Endothelial cell of umbilical vein (primary cell): ENCODE data around the gene MACROD2. TPM values are rescaled to one million over a fixed set of nuclear protein-coding genes. Genes with fewer than 3 reads are reported as not detected.

Source experiments
- BruUV-seq: library from RNA; stranded (reverse); fragments of 400-500 nt; replicated peaks from 2 replicates; lab custom pipeline; 2021; lab: Mats Ljungman, UMichigan
- CTCF ChIA-PET: fragments of 300-600, 350-600 bp; sonication (Branson Sonifier 250); formaldehyde crosslinking; loops from one replicate; lab custom pipeline; 2021; ENCODE audit warnings: antibody characterized with exemption, inconsistent platforms; lab: Charles Lee
- POLR2A ChIA-PET: fragments of 300-600, 350-600 bp; sonication (Branson Sonifier 250); formaldehyde crosslinking; loops from one replicate; lab custom pipeline; 2021; ENCODE audit warnings: antibody characterized with exemption, inconsistent platforms; lab: Charles Lee
- DNase-seq: peaks from one replicate; pipeline ENCODE4 v3.0.0-alpha.2; 2011; ENCODE audit warnings: low read depth, low spot score
- FAIRE-seq: peaks from 2 replicates; lab custom pipeline; 2011; peaks lifted over from hg19 to GRCh38; lab: Jason Lieb, UNC
- H2AFZ ChIP-seq: 2 replicates; pipeline ENCODE4 v1.6.0; 2012; ENCODE audit warnings: low read depth, low read length, control low read depth, inconsistent platforms
- H3K27ac ChIP-seq: 2 replicates; pipeline ENCODE4 v1.5.1; 2011; ENCODE audit warnings: low read depth, mild to moderate bottlenecking, control low read depth, low read length, moderate library complexity; ENCODE audit not compliant: insufficient read depth
- H3K27me3 ChIP-seq, 2 experiments: 2 replicates each; pipeline versions ENCODE4 v1.6.0 to v1.6.1; 2011; ENCODE audit warnings: low read length in 2 of 2, mixed read lengths in 1 of 2; ENCODE audit not compliant: control insufficient read depth in 2 of 2, insufficient read depth in 2 of 2
- H3K36me3 ChIP-seq, 2 experiments: 2 replicates in 1 of 2; 3 replicates in 1 of 2; pipeline ENCODE4 v1.5.1; 2011; ENCODE audit warnings: low read length in 2 of 2, mild to moderate bottlenecking in 1 of 2, moderate library complexity in 1 of 2; ENCODE audit not compliant: control insufficient read depth in 2 of 2, insufficient read depth in 2 of 2; ENCODE audit errors: extremely low read depth in 1 of 2
- H3K4me1 ChIP-seq: 3 replicates; pipeline ENCODE4 v1.5.1; 2011; ENCODE audit warnings: mild to moderate bottlenecking, low read length; ENCODE audit not compliant: control insufficient read depth, insufficient read depth; ENCODE audit errors: extremely low read depth
- H3K4me2 ChIP-seq: 2 replicates; pipeline ENCODE4 v1.6.1; 2011; ENCODE audit warnings: low read length, control low read depth, mixed read lengths; ENCODE audit not compliant: insufficient read depth
- H3K4me3 ChIP-seq, 3 experiments: fragments of 200-600 bp in 1 of 3; sonication (generic), shearing (Covaris generic) in 1 of 3; replicated peaks in 1 of 3; 2 replicates each; pipeline ENCODE4 v1.5.1; 2011 to 2016; ENCODE audit warnings: control low read depth in 3 of 3, low read length in 3 of 3, mild to moderate bottlenecking in 2 of 3, inconsistent platforms in 1 of 3, low read depth in 1 of 3, moderate library complexity in 1 of 3; ENCODE audit not compliant: insufficient read depth in 1 of 3
- H3K79me2 ChIP-seq: 2 replicates; pipeline ENCODE4 v1.6.0; 2012; ENCODE audit warnings: low read length, inconsistent platforms; ENCODE audit not compliant: control insufficient read depth, insufficient read depth
- H3K9ac ChIP-seq: replicated peaks from 2 replicates; pipeline ENCODE3; 2011; ENCODE audit warnings: low read length, control low read depth; ENCODE audit not compliant: insufficient read depth; ENCODE audit errors: extremely low read depth
- H3K9me1 ChIP-seq: replicated peaks from 3 replicates; pipeline ENCODE4 v1.6.0; 2011; ENCODE audit warnings: mild to moderate bottlenecking, low read length; ENCODE audit not compliant: control insufficient read depth, insufficient read depth; ENCODE audit errors: extremely low read depth
- H3K9me3 ChIP-seq: replicated peaks from 2 replicates; pipeline ENCODE4 v1.5.1; 2012; ENCODE audit warnings: low read length, inconsistent platforms; ENCODE audit not compliant: control insufficient read depth, insufficient read depth
- H4K20me1 ChIP-seq: replicated peaks from 2 replicates; pipeline ENCODE3; 2011; ENCODE audit warnings: mild to moderate bottlenecking, low read length; ENCODE audit not compliant: control insufficient read depth, insufficient read depth; ENCODE audit errors: extremely low read depth
- EZH2 ChIP-seq: IDR thresholded peaks from 2 replicates; pipeline ENCODE4 v1.6.1; 2012; ENCODE audit warnings: borderline replicate concordance, low read depth, mild to moderate bottlenecking, moderate library complexity, low read length, inconsistent platforms; ENCODE audit not compliant: severe bottlenecking
- FOS ChIP-seq: IDR thresholded peaks from 2 replicates; pipeline ENCODE4 v1.6.1; 2011; ENCODE audit warnings: mild to moderate bottlenecking, low read length, moderate library complexity, borderline replicate concordance; ENCODE audit not compliant: insufficient read depth
- GATA2 ChIP-seq: IDR thresholded peaks from 2 replicates; pipeline ENCODE4 v1.7.0; 2011; ENCODE audit warnings: low read depth, mild to moderate bottlenecking, moderate library complexity, mixed read lengths, low read length; ENCODE audit not compliant: insufficient read length, insufficient read depth
- JUN ChIP-seq: IDR thresholded peaks from 2 replicates; pipeline ENCODE4 v1.6.1; 2011; ENCODE audit warnings: borderline replicate concordance, low read depth; ENCODE audit not compliant: insufficient read length, insufficient read depth
- MYC ChIP-seq: IDR thresholded peaks from one replicate; pipeline ENCODE4 v1.6.1; 2011; ENCODE audit warnings: mild to moderate bottlenecking, low read depth, low read length
- POLR2A ChIP-seq: IDR thresholded peaks from 2 replicates; pipeline ENCODE4 v1.6.1; 2012; ENCODE audit warnings: low read depth, mild to moderate bottlenecking, control low read depth, low read length
- POLR2AphosphoS5 ChIP-seq: IDR thresholded peaks from 2 replicates; pipeline ENCODE4 v1.6.1; 2012; ENCODE audit warnings: low read depth, mild to moderate bottlenecking, control low read depth, low read length, moderate library complexity; ENCODE audit not compliant: insufficient read depth
- dilution Hi-C: fragments of 300-500 bp; cut with MboI; formaldehyde crosslinking; loops from one replicate; pipeline ENCODE4 v1.15.0; 2019; ENCODE audit warnings: low sequenced_read_pairs; ENCODE audit not compliant: extremely low pct_ligation_motif_present
- intact Hi-C: fragments of 100-400 bp; cut with micrococcal nuclease; formaldehyde crosslinking; loops from one replicate; pipeline ENCODE4 v1.10.0; 2022
- polyA plus RNA-seq, 4 experiments: library from polyadenylated mRNA; depleted of rRNA in 3 of 4; stranded (reverse) in 3 of 4; unstranded in 1 of 4; fragments of >200 nt; gene quantifications; 2 replicates each; pipeline versions ENCODE4 v1.2.1 to v1.2.3, GENCODE V29; 2011 to 2012; ENCODE audit warnings: missing spikeins in 1 of 4
- total RNA-seq: library from RNA; stranded (reverse); gene quantifications from 2 replicates; pipeline ENCODE4 v1.2.3, GENCODE V29; 2021
- TF ChIP-seq, protein P1 (sequence below), 2 donors: IDR thresholded peaks; 1 replicate in 1 of 2; 2 replicates in 1 of 2; pipeline ENCODE4 v1.5.1; 2011; ENCODE audit warnings: low read length in 2 of 2, mild to moderate bottlenecking in 2 of 2, moderate library complexity in 2 of 2, control low read depth in 1 of 2, inconsistent platforms in 1 of 2, low read depth in 1 of 2; ENCODE audit not compliant: insufficient read depth in 1 of 2; ENCODE audit errors: extremely low read depth in 1 of 2
- TF ChIP-seq, protein P2 (sequence below): IDR thresholded peaks from 2 replicates; pipeline ENCODE4 v1.6.1; 2011; ENCODE audit not compliant: insufficient read depth, insufficient read length

MACROD2 gene
- total and polyA plus RNA-seq, 2 donors (not counting 3 experiments of a cell fraction or from before 2014, with no cell fraction given): 0.11 to 0.73 TPM

DNA sequence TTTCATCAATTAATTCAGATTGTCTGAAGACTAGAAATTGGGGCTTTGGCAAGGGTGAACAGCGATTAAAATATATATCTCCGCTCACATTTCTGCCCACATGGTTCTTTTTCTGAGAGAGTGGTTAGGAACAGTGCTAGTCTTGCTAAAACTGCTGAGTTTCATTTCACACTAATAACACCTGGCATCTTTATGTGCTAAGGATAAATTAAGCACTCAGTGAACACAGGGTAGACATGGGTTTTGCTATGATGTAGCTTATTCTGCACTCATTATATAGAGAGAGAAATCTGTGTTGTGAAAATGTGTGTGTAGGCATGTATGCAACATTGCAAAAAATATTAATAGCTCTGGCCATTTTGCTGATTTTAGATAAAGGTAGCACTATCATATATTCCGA, 965.5 kb downstream of the MACROD2 start:
- Histone ChIP-seq H3K4me1 (peaks cover 14% of the 10 kb centered on the region), H3K9me3 (no peaks in the 10 kb centered on the region), H3K27ac (no peak overlapping the region), H3K9me1 (peaks cover under 1% of the 10 kb centered on the region), H3K36me3 (no peaks in the 10 kb centered on the region), H3K27me3 (no peaks in the 10 kb centered on the region), H4K20me1 (no peaks in the 10 kb centered on the region), H3K4me3 (no peak overlapping the region), H3K4me2 (no peak overlapping the region), H3K79me2 (no peaks in the 10 kb centered on the region), H2AFZ (no peak overlapping the region), H3K9ac (no peak overlapping the region)
- FAIRE-seq: no peak
- BruUV-seq: no TSS peak
- DNase-seq: no peak
- TF ChIP-seq POLR2AphosphoS5 (no peak), EZH2 (no peak), POLR2A (no peak), MYC (no peak), GATA2 (no peak), JUN (no peak), FOS (no peak)
- TF ChIP-seq, protein P1, sequence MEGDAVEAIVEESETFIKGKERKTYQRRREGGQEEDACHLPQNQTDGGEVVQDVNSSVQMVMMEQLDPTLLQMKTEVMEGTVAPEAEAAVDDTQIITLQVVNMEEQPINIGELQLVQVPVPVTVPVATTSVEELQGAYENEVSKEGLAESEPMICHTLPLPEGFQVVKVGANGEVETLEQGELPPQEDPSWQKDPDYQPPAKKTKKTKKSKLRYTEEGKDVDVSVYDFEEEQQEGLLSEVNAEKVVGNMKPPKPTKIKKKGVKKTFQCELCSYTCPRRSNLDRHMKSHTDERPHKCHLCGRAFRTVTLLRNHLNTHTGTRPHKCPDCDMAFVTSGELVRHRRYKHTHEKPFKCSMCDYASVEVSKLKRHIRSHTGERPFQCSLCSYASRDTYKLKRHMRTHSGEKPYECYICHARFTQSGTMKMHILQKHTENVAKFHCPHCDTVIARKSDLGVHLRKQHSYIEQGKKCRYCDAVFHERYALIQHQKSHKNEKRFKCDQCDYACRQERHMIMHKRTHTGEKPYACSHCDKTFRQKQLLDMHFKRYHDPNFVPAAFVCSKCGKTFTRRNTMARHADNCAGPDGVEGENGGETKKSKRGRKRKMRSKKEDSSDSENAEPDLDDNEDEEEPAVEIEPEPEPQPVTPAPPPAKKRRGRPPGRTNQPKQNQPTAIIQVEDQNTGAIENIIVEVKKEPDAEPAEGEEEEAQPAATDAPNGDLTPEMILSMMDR (IDR thresholded peaks at IDR 0.05; ENCODE audit: extremely low read depth in 1 of 2, insufficient read depth in 1 of 2, low read depth in 1 of 2, low read length in 2 of 2): no peak
- TF ChIP-seq, protein P2, sequence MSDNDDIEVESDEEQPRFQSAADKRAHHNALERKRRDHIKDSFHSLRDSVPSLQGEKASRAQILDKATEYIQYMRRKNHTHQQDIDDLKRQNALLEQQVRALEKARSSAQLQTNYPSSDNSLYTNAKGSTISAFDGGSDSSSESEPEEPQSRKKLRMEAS: no peak
- dilution Hi-C loops: no loop called here
- intact Hi-C loops: loop anchor here (5.0 kb wide), 1 partner anchor 624 kb away; the partner anchor contains the start of gene FLRT3
- POLR2A ChIA-PET: no interaction called here
- CTCF ChIA-PET: no interaction called here
